Stimulated activated naive B cell treated with anti-CD40 and anti-IgM and Interleukin-4, amounts not matched to agents 10 μg/mL and 1 μg/mL and 100 μg/mL, for 72 hours (primary cell): ENCODE data around the gene FRMD5.

Source experiments
- ATAC-seq, 2 donors: fragments of 150-1000 bp; cut with Tn5 transposase; replicated peaks; 2 replicates each; pipeline ENCODE4 v1.10.0; 2021; ENCODE audit warnings: moderate library complexity in 1 of 2
- DNase-seq: peaks from one replicate; pipeline ENCODE4 v3.0.0; 2021
- H3K27ac Mint-ChIP-seq: one replicate; pipeline ENCODE4 v1.8.0; 2022; ENCODE audit warnings: mild to moderate bottlenecking, mixed read lengths
- H3K27me3 Mint-ChIP-seq, 2 donors: one replicate each; pipeline ENCODE4 v1.8.0; 2022; ENCODE audit warnings: mixed read lengths in 2 of 2
- H3K36me3 Mint-ChIP-seq, 2 donors: one replicate each; pipeline ENCODE4 v1.8.0; 2022; ENCODE audit warnings: mixed read lengths in 2 of 2, mild to moderate bottlenecking in 1 of 2
- H3K4me1 Mint-ChIP-seq, 2 donors: one replicate each; pipeline ENCODE4 v1.8.0; 2022; ENCODE audit warnings: mixed read lengths in 2 of 2, mild to moderate bottlenecking in 1 of 2
- H3K4me3 Mint-ChIP-seq, 2 donors: one replicate each; pipeline ENCODE4 v1.8.0; 2022; ENCODE audit warnings: mild to moderate bottlenecking in 2 of 2, mixed read lengths in 2 of 2, moderate library complexity in 1 of 2
- H3K9me3 Mint-ChIP-seq, 2 donors: one replicate each; pipeline ENCODE4 v1.8.0; 2022; ENCODE audit warnings: mixed read lengths in 2 of 2, mild to moderate bottlenecking in 1 of 2

The FRMD5 gene

GRCh38 chr15:43899928-43900327 is 295.1 kb downstream of the FRMD5 start:
- no peak overlapping the region for H3K27ac Mint-ChIP-seq
- no peaks in the 10 kb centered on the region for H3K9me3 Mint-ChIP-seq
- no peaks in the 10 kb centered on the region for H3K36me3 Mint-ChIP-seq
- H3K4me1 Mint-ChIP-seq = peaks cover 3 to 5% of the 10 kb centered on the region in 2 donors
- ATAC-seq (no peak), DNase-seq (no peak)
- H3K4me3 Mint-ChIP-seq = no peak overlapping the region
- peaks cover 4 to 5% of the 10 kb centered on the region in 2 donors for H3K27me3 Mint-ChIP-seq

GRCh38 chr15:43898891-43899290 is 296.2 kb downstream of the FRMD5 start:
- no peak overlapping the region for H3K4me3 Mint-ChIP-seq
- H3K9me3 Mint-ChIP-seq = no peaks in the 10 kb centered on the region
- no peaks in the 10 kb centered on the region for H3K36me3 Mint-ChIP-seq
- no peak overlapping the region for H3K27ac Mint-ChIP-seq
- H3K4me1 Mint-ChIP-seq = peaks cover 3% of the 10 kb centered on the region in 2 donors
- ATAC-seq = no peak
- DNase-seq = no peak
- peaks cover 3% of the 10 kb centered on the region in 2 donors for H3K27me3 Mint-ChIP-seq

GRCh38 chr15:43896543-43896942 is 298.5 kb downstream of the FRMD5 start:
- DNase-seq = no peak
- no peak overlapping the region for H3K4me3 Mint-ChIP-seq
- no peaks in the 10 kb centered on the region for H3K27me3 Mint-ChIP-seq
- H3K4me1 Mint-ChIP-seq = no peaks in the 10 kb centered on the region
- H3K9me3 Mint-ChIP-seq = no peaks in the 10 kb centered on the region
- H3K36me3 Mint-ChIP-seq = no peaks in the 10 kb centered on the region
- ATAC-seq = no peak
- no peak overlapping the region for H3K27ac Mint-ChIP-seq

DNA sequence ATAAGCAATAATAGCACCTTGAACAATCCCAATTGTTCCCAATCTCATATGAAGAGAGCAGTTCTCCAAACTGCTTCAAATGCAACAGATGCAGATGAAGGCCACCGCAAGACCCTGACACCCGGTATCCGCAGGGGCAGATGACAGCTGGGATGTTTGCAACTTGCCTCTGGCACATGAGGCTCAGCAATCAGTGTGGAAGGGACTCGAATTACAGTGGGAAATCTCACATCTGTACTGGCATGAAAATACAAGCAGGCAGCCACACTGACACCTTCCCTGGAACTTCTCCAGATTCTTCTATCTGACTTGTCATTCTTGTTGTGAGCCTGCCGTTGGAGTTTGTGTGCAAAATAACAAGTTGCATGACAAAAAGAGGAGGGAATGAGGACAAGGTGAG is 299.5 kb downstream of the FRMD5 start:
- Mint-ChIP-seq H3K27ac (no peak overlapping the region), H3K4me1 (no peaks in the 10 kb centered on the region), H3K27me3 (no peaks in the 10 kb centered on the region), H3K36me3 (no peaks in the 10 kb centered on the region), H3K9me3 (no peaks in the 10 kb centered on the region), H3K4me3 (no peak overlapping the region)
- ATAC-seq = no peak
- DNase-seq = no peak

DNA sequence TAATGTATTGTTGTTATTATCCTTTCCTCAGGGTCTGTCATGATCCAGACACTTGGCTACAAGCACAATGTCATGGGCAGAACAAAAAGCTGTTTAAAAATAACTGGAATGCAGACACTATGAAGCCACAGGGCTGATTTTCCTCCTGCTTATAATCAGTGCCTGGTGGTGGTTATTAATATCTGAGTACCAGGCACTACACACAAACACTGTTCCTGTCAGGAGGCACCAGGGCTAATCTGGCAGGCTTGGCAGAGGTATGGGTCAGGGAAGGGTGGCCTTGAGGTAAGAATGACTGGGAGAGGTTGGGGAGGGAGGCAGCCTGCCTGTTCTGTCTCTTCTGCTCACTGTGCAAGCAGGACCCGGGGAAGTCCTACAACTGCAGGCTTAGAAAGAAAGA is 301.1 kb downstream of the FRMD5 start:
- Mint-ChIP-seq H3K4me3 (no peak overlapping the region), H3K27me3 (no peaks in the 10 kb centered on the region), H3K36me3 (no peaks in the 10 kb centered on the region), H3K27ac (no peak overlapping the region), H3K9me3 (no peaks in the 10 kb centered on the region), H3K4me1 (no peaks in the 10 kb centered on the region)
- DNase-seq (no peak), ATAC-seq (no peak)

GRCh38 chr15:43889042-43889441 is 306.0 kb downstream of the FRMD5 start:
- Mint-ChIP-seq H3K27me3 (no peaks in the 10 kb centered on the region), H3K4me1 (no peaks in the 10 kb centered on the region), H3K27ac (no peak overlapping the region), H3K4me3 (no peak overlapping the region), H3K36me3 (peaks cover 6 to 7% of the 10 kb centered on the region in 2 donors), H3K9me3 (no peaks in the 10 kb centered on the region)
- ATAC-seq (no peak), DNase-seq (no peak)

DNA sequence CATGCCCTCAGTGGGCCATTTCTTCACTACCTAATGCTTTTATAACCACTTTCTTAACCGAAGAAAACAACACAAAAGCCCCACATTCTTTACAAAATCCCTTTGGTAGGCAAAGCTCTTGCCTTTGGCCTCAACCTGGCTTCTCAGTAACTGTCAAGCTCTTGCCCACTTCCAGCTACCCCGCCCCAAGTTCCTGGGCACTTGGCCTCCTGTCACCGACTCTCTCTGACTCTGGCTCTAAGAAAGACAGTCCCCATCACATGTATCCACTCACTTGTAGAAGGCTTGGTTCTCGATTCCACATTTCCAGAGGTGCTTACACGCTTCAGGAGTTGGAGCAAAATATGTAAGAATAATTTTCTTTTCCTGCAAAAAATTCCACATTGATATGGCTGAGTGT is 307.2 kb downstream of the FRMD5 start:
- Mint-ChIP-seq H3K4me1 (no peaks in the 10 kb centered on the region), H3K4me3 (no peak overlapping the region), H3K27me3 (no peaks in the 10 kb centered on the region), H3K36me3 (peaks cover 13 to 14% of the 10 kb centered on the region in 2 donors), H3K9me3 (no peaks in the 10 kb centered on the region), H3K27ac (no peak overlapping the region)
- no peak for DNase-seq
- ATAC-seq = no peak

- ATAC-seq = no peak
- no peak for DNase-seq
- Mint-ChIP-seq H3K4me3 (no peak overlapping the region), H3K36me3 (peaks cover 14 to 19% of the 10 kb centered on the region in 2 donors), H3K4me1 (no peaks in the 10 kb centered on the region), H3K27ac (no peak overlapping the region), H3K27me3 (no peaks in the 10 kb centered on the region), H3K9me3 (no peaks in the 10 kb centered on the region)
Observed at GRCh38 chr15:43886558-43886957, 308.5 kb downstream of the FRMD5 start.

DNA sequence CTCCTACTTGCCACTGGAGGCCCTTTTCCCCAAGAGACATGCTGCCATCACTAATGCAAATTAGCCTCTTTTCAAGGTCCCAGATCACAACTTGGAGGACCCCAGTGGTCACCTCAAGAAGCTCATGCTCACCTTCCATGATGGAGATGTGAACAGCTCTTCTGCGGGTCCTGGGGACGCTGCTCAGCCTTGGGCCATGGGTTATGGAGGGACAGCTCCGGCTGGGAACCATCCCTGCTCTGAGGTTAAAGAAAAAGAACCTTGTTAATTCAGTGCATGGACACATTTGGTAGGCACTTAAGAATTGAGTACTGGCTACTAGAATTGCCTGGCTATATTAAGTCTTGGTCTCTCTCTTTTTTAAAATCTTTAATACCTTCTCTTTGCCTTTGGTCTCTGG is 311.5 kb downstream of the FRMD5 start:
- no peak overlapping the region for H3K27ac Mint-ChIP-seq
- H3K9me3 Mint-ChIP-seq = no peaks in the 10 kb centered on the region
- H3K27me3 Mint-ChIP-seq = no peaks in the 10 kb centered on the region
- H3K4me3 Mint-ChIP-seq = no peak overlapping the region
- ATAC-seq (no peak), DNase-seq (no peak)
- peaks cover 0 to 7% of the 10 kb centered on the region in 2 donors for H3K4me1 Mint-ChIP-seq
- H3K36me3 Mint-ChIP-seq = peaks cover 14 to 23% of the 10 kb centered on the region in 2 donors

DNA sequence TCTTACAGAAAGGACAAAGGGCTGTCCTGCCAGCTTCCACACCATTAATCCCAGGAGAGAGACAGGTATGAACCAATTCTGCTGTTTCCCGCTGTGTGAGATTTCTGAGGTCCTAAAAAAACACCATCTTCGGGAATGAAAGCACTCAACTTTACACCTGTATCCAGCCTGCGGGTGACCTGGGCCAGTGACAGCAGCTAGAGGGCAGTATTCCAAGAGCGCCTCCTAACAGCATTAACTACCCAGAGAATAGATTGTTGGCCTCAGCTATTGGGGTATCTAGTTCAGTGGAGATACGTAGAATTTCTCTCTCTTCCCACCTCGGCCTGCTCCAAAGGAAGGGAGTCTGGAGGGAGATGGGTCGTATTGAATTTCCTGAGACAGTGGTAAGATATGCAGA is 313.1 kb downstream of the FRMD5 start:
- peaks cover 14 to 26% of the 10 kb centered on the region in 2 donors for H3K36me3 Mint-ChIP-seq
- H3K27me3 Mint-ChIP-seq = no peaks in the 10 kb centered on the region
- H3K9me3 Mint-ChIP-seq = no peaks in the 10 kb centered on the region
- DNase-seq = no peak
- H3K4me3 Mint-ChIP-seq = no peak overlapping the region
- no peak for ATAC-seq
- H3K4me1 Mint-ChIP-seq = peaks cover 0 to 7% of the 10 kb centered on the region in 2 donors
- H3K27ac Mint-ChIP-seq = no peak overlapping the region

DNA sequence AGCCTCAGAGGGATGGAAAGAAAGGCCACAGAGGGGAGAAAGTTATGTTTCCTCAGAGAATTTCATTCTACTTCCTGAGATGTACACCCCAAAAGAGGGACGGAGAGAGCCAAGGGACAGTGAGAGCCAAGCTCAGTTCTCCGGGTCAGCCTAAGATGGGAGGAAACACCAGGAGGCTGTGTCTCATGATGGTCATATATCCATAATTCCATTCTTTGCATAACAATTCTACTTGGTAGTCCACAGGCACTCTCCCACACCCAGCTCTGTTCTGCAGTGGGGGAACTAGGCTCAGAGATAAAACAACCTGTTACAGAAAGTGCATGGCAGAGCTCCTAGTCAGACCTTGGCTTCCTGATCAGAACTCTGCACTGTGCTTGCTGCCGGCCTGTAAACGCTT is 313.8 kb downstream of the FRMD5 start:
- peaks cover 15 to 31% of the 10 kb centered on the region in 2 donors for H3K36me3 Mint-ChIP-seq
- H3K9me3 Mint-ChIP-seq = no peaks in the 10 kb centered on the region
- ATAC-seq = no peak
- no peaks in the 10 kb centered on the region for H3K27me3 Mint-ChIP-seq
- H3K4me1 Mint-ChIP-seq = peaks cover 0 to 7% of the 10 kb centered on the region in 2 donors
- DNase-seq = no peak
- H3K27ac Mint-ChIP-seq = no peak overlapping the region
- H3K4me3 Mint-ChIP-seq = no peak overlapping the region

DNA sequence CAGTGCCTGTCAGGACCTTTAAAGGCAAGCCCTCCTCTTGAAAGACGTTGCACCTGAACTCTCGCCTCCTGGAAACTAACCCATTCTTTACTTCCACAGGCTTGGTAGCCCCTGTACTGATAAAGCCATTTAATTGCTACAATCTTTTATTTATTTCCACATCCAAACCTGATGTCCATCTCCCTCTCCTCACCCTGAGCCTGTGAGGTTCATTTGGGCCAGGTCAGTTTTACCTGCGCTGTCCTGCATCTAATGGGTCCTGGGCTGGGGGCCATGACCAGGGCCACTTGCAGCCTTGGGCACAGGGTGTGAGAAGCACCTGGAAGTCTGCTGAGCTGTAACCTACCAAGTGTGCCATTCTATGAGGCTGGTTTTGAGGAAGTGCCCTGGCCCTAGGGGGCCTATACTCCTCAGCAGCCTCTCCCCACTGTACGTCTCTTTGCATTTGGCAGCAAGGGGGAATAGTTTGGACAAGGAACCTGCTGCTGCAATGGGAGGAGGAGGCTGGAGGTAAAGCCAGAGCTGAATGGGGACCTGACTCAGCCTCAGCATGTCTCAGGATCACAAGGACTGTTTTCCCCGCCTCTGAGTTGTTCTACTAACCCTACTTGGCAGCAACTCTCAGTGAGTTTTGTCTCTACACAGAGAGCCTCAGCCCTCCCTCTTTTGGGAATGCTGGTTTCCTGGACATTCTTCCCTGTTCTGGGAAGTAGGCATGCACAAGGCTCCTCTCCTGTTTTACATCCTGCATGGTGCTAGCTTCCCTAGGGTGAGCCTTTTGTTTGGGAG is 314.5 kb downstream of the FRMD5 start:
- Mint-ChIP-seq H3K36me3 (peaks cover 20 to 38% of the 10 kb centered on the region in 2 donors), H3K27me3 (no peaks in the 10 kb centered on the region), H3K9me3 (no peaks in the 10 kb centered on the region), H3K27ac (no peak overlapping the region), H3K4me1 (peaks cover 0 to 7% of the 10 kb centered on the region in 2 donors), H3K4me3 (no peak overlapping the region)
- ATAC-seq (peak; percentile 36 to 44), DNase-seq (no peak)

DNA sequence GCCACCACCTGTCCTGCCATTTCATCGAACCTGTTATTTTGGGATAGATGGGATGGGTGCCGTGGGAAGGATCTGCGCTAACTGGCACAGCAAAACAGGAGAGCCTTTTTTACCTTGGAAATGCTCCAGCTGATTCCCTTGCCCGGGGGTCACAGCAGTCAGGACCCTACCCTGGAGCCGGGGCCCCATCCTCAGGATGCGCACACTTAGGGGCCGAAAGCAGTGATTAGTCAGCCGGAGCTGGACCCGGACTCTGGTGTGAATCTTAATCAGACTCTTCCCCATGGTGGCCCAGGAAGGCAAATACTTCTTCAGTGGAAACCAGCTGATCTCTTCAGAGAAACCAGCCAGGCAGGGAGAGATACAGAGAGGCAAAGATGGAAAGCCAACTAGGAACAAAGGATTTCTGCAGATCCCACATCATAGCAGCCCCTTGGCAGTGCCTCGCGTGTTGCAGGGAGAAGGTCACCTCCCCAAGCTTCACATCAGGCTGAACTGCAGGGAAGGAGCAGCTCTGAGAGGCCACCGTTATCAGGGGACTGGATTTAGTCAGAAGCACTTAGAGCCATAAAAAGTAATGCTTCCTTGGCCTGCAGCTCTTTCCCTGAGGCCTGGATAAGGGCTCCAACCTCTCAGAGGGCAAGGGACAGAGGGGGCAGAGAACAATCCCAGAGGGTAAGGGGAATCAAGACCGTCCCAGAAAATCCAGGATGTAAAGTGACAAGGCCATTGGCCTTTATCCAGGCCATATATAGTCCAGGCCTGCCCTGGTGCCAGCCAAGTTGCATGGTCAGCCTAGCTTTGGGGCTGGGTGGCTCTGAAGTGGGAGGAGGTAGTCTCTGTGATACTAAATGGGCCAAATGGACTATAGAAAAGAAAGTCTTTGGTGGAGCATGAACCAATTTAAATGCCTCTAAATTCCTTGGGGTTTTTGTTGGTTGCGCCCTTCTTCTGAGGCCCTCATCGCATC is 315.4 kb downstream of the FRMD5 start:
- Mint-ChIP-seq H3K27me3 (no peaks in the 10 kb centered on the region), H3K9me3 (no peaks in the 10 kb centered on the region), H3K4me3 (no peak overlapping the region), H3K27ac (no peak overlapping the region), H3K36me3 (peaks cover 20 to 34% of the 10 kb centered on the region in 2 donors), H3K4me1 (peaks cover 0 to 7% of the 10 kb centered on the region in 2 donors)
- DNase-seq (no peak), ATAC-seq (no peak)

GRCh38 chr15:43878446-43878845 is 316.6 kb downstream of the FRMD5 start:
- ATAC-seq (no peak), DNase-seq (no peak)
- Mint-ChIP-seq H3K36me3 (peaks cover 18 to 38% of the 10 kb centered on the region in 2 donors), H3K27ac (no peak overlapping the region), H3K9me3 (no peaks in the 10 kb centered on the region), H3K4me3 (no peak overlapping the region), H3K4me1 (peaks cover 0 to 7% of the 10 kb centered on the region in 2 donors), H3K27me3 (no peaks in the 10 kb centered on the region)
